Cardiac fibroblast (primary cell): ENCODE results near the gene HPS5.
"Not testable (repeated sequence)": the region's sequence is repeated elsewhere in the genome, so short reads cannot be mapped to it uniquely, and the experiment has no call there.

ENCODE experiments used
- DNase-seq, 2 donors: peaks; one replicate each; pipeline versions ENCODE4 v3.0.0 to v3.0.0-alpha.2; 2010; ENCODE audit warnings: low read depth in 2 of 2
- H3K4me3 ChIP-seq, 2 donors: replicated peaks in 1 of 2; 1 replicate in 1 of 2; 2 replicates in 1 of 2; pipeline ENCODE4 v1.5.1; 2011; ENCODE audit warnings: low read depth in 2 of 2, low read length in 2 of 2, mild to moderate bottlenecking in 2 of 2, moderate library complexity in 1 of 2
- CTCF ChIP-seq: IDR thresholded peaks from one replicate; pipeline ENCODE4 v1.5.1; 2011; ENCODE audit warnings: low read depth, mild to moderate bottlenecking, low read length, inconsistent platforms

The HPS5 gene

GRCh38 chr11:18282626-18283025 lies 39.3 kb downstream of the HPS5 start:
- DNase-seq: no peak
- no peak for TF ChIP-seq CTCF
- H3K4me3 ChIP-seq: no peak overlapping the region

DNA sequence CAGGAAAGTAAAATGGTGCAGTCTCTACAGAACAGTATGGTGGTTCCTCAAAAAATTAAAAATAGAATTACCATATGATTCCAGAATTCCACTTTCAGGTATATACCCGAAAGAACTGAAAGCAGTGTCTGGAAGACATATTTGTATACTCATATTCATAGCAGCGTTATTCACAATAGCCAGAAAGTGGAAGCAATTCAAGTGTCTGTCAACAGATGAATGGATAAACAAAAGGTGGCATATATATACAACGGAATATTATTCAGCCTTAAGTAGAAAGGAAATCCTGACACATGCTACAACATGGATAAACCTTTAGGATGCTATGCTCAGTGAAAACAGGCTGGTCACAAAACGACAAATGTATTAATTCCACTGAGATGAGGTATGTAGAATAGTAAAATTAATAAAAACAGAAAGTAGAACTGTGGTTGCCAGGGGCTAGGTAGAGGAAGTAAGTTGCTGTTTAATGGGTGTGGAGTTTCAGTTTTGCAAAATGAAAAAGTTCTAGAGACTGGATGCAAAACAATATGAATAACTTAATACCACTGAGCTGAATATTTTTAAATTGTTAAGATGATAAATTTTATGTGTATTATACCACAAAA lies 41.4 kb downstream of the HPS5 start:
- no peak overlapping the region for H3K4me3 ChIP-seq
- TF ChIP-seq CTCF: no peak
- DNase-seq: no peak

DNA sequence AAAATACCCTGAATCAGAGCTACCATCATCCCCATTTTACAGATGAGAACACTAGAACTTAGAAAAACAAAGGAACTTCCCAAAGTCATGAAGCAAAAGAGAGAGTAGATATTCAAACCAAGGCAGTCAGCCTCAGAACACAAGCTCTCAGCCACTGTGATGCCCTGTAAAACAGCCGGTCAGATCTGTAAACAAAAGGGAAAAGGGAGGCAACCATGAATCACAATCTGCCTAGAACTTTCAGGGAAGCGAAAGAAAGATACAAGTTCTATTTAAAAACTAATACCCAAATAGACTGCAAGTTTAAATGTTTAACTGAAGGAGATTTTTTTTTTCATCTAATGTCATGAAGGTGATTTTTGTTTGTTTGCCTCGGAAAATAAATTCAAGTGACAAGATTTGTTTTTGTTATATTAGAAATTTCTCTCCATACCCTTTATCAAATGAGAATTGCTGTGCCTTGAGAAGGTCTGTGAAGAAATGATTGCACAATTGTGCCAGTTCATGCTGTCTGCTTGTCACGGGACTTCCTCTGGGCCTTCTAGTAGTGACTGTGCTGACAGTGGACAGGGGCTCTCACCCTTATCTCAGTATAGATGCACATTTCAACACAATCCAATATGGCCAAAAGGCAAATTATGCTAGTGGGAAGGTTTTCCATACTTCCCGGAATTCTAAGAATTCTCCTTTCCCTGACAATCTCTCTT lies 44.2 kb downstream of the HPS5 start:
- peak; percentile 39 to 40 for DNase-seq
- TF ChIP-seq CTCF: no peak
- H3K4me3 ChIP-seq: no peak overlapping the region

DNA sequence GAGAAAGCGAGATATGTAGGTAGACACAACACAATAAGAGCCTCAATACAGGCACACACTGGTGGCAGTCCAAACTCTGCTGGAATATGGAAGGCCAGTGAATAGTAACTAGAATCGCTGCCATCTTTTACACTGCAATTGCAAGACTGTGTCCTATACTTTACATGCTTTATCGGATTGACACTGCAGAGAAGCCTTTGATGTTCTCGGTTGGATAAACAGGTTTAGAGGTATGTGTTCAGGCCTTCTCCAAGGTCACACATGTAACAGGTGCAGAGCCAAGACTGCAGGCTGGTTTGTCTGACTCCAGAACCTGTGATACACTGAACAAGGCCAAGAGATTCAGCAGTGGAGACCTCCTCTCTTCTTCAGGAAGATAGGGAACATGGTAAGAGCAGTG lies 50.7 kb downstream of the HPS5 start:
- TF ChIP-seq CTCF: no peak
- no peak for DNase-seq
- H3K4me3 ChIP-seq: no peak overlapping the region

GRCh38 chr11:18270102-18270501 lies 51.8 kb downstream of the HPS5 start:
- H3K4me3 ChIP-seq: no peak overlapping the region
- no peak for DNase-seq
- TF ChIP-seq CTCF: no peak

- DNase-seq, H3K4me3 ChIP-seq: not testable (repeated sequence)
Observed at GRCh38 chr11:18269252-18269651, 52.7 kb downstream of the HPS5 start.

GRCh38 chr11:18267335-18268133 lies 54.4 kb downstream of the HPS5 start:
- DNase-seq, H3K4me3 ChIP-seq: not testable (repeated sequence)
